ENCODE measurements around the gene NMNAT3.
"Not testable (repeated sequence)": the region's sequence is repeated elsewhere in the genome, so short reads cannot be mapped to it uniquely, and the experiment has no call there.

Gene NMNAT3

GRCh38 chr3:139636511-139636910 lies 41.3 kb downstream of the NMNAT3 start:
- DNase-seq (ENCODE audit: low read depth), result no peak

GRCh38 chr3:139634111-139634635 lies 43.6 kb downstream of the NMNAT3 start:
- DNase-seq (ENCODE audit: low read depth), result no peak

GRCh38 chr3:139633511-139633910 lies 44.3 kb downstream of the NMNAT3 start:
- DNase-seq (ENCODE audit: low read depth), result no peak

DNA sequence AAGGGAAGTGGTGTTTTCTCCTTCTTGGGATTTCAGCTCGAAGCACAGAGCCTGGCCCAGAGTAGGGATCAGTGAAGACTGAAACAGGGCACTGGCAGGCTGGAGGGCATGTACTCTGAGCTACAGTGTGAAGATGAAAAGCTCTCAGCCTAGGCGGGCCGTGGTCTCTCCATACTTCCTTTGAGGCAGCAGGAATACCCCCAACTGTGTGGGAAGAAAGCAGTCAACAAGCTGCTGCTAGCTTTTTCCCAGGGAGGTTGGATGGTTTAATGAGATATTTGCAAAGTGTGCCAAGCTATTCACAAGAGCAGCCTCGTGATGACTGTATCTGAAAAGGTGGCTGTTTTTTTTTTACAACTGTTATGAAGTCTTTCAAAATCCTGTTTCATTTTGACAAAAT lies 47.2 kb downstream of the NMNAT3 start:
- DNase-seq (ENCODE audit: low read depth), result no peak

- no peak for DNase-seq (ENCODE audit: low read depth)
Observed at GRCh38 chr3:139629033-139629432, 48.7 kb downstream of the NMNAT3 start.

GRCh38 chr3:139627759-139628158 lies 50.0 kb downstream of the NMNAT3 start:
- DNase-seq (ENCODE audit: low read depth), result no peak

DNA sequence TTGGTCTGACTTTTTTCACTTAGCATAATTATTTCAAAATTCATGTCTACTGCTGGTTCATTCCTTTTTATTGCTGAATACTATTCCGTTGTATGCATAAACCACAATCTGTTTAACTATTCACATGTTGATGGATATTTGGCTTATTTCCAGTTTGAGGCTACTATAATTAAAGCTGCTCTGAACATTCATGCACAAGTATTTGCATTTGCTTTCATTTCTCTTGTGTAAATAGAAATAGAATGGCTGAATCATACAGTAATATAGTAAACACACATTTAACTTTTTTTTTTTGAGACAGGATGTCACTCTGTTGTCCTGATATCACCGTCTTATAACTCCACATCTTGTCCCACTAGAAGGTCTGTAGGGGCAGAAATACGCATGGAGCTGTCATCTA lies 57.3 kb downstream of the NMNAT3 start:
- DNase-seq (ENCODE audit: low read depth), result no peak

GRCh38 chr3:139619484-139619883 lies 58.3 kb downstream of the NMNAT3 start:
- no peak for DNase-seq (ENCODE audit: low read depth)

DNA sequence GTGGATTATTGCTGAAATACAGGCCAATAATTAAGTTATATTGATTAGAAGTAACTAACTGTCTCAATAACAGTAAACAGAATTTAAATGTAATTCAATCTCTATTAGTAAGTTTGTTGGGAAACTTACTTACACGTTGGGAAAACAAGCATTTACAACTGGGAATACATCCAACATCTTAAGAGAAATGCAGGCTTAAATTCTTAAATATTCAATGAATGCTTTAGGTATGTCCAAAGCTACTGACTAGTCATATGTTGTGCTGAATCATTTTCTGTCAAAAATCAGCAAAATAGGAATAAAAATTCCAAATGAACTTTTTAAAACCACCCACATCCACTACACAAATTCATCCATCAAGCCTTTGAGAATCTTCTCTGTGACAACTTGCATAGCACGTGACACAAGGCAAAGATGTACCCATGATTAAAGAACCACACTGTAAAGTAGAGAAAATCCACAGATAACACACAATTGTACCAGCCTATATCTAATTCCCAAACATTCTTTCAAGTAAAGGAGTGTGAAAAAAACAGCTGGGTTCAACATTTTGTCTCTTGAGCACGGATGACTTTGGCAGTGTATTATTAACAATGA lies 60.0 kb downstream of the NMNAT3 start:
- DNase-seq (ENCODE audit: low read depth), result no peak

- DNase-seq (ENCODE audit: low read depth), result no peak
Observed at GRCh38 chr3:139611528-139611927, 66.2 kb downstream of the NMNAT3 start.

GRCh38 chr3:139610886-139611285 lies 66.9 kb downstream of the NMNAT3 start:
- DNase-seq (ENCODE audit: low read depth), result no peak

- DNase-seq (ENCODE audit: low read depth), result no peak
Observed at GRCh38 chr3:139608924-139609323, 68.8 kb downstream of the NMNAT3 start.

- no peak for DNase-seq (ENCODE audit: low read depth)
Observed at GRCh38 chr3:139608108-139608380, 69.7 kb downstream of the NMNAT3 start.

- no peak for DNase-seq (ENCODE audit: low read depth)
Observed at GRCh38 chr3:139607257-139608107, 70.3 kb downstream of the NMNAT3 start.

DNA sequence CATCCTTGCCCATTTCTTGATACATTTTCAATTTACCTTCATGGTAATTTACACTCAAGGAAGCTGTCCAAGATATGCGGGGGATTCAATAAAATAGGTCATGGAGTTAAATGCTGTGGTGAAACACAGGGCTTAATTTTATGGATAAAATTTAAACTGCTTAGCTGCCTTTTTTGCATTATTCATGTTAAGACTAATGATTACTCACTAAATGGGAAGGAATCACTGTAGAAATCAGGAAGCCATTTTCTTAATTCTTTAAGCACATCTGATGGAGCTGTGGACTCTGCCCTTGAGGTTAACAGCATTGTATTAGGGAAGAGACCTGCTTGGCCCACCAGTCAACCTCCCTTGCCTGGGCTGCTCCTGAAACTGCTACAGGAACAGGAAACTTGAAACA lies 75.8 kb downstream of the NMNAT3 start:
- DNase-seq (ENCODE audit: low read depth), result no peak

DNA sequence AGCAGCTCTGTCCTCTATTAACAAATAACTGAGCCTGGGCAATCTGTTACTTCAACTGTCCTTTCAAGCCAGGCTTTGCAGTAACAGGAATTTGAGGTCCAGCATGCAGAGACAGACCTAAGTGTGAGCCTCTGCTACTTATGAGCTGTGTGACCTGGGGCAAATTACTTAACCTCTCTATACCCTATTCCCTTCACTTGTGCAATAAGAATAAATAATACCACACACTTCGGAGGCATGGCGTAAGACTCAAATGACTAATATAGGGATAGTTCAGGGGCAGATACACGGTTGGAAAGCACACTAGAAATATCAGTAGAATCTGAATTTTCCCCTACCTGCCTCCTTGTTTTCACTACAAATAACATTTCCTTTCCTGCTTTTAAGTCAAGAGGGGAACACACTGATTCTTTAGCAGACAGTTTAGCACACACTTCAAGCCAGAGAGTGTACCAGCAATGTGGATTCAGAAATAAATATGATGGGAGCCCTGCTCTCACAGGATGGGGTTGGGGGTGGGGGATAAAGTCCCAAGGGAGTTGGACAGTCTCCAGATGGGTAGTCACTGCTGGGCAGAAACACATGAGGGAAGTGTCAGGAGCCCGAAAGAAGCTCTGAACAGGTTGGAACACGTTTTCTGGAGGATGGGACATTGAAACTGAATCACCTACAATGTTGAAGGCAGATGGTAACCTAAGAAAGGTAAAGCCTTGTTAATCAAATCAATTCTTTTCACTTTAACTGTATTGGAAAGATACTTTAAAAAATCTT lies 76.4 kb downstream of the NMNAT3 start:
- DNase-seq (ENCODE audit: low read depth), result no peak

DNA sequence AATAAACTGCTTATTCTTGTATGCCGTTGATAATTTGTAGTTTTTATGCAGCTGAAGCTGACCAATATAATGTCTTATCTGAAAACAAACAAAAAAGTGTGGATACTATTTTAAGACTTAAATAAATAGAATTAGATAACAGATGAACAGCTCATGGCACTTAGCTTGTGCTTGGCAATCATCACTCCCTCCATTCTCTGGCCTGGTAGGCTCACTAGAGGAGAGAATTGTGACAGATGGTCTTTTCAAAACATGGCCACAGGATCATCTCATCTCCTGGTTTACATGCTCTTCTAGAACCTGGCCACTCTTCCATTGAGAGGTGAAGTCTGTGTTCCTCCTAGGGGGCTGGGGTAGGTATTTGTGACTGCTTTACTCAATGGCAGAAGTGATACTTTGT lies 79.8 kb downstream of the NMNAT3 start:
- DNase-seq (ENCODE audit: low read depth), result no peak

DNA sequence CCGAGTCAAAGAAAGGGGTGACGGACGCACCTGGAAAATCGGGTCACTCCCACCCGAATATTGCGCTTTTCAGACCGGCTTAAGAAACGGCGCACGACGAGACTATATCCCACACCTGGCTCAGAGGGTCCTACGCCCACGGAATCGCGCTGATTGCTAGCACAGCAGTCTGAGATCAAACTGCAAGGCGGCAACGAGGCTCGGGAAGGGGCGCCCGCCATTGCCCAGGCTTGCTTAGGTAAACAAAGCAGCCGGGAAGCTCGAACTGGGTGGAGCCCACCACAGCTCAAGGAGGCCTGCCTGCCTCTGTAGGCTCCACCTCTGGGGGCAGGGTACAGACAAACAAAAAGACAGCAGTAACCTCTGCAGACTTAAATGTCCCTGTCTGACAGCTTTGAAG lies 86.6 kb downstream of the NMNAT3 start:
- not testable (repeated sequence) for DNase-seq (ENCODE audit: low read depth)

DNA sequence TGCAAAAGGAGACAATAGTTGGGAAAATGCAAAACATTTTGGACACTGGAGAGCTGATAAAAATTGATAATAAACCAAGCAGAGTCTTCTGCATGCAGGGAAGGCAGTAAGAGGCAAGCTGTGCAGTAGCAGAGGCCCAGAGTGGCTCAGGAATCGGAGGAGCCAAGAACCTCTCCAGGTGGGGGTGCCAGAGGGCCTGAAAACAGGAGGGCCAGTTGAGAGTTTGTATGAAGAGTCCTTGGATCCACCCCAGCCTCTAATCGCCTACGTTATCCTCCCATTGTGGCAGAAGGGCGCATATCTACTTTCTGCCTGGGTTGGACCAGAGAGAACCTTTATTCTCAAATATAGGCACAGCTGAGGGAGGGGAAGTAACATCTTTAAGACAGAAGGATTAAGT lies 89.3 kb downstream of the NMNAT3 start:
- DNase-seq (ENCODE audit: low read depth), result no peak

GRCh38 chr3:139587797-139588196 lies 90.0 kb downstream of the NMNAT3 start:
- DNase-seq (ENCODE audit: low read depth), result no peak

GRCh38 chr3:139586420-139587017 lies 91.3 kb downstream of the NMNAT3 start:
- no peak for DNase-seq (ENCODE audit: low read depth)

DNA sequence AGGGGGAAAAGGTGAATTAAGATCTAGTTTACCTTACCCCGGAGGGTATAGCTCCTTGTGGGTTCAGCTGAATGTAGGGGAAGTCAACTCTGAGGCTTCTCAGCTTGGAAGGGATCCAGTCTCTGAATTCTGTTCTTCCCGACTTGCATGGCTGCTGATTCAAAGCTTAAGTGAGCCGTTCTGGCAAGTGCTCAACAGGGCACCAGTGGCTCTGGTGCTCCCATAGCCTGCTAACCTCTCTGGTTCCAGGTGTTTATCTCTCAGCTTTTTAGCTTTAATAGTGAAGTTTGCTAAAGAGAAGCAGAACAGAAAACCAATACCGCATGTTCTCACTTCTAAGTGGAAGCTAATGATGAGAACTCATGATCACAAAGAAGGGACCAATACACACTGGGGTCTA lies 92.0 kb downstream of the NMNAT3 start:
- DNase-seq (ENCODE audit: low read depth), result no peak

DNA sequence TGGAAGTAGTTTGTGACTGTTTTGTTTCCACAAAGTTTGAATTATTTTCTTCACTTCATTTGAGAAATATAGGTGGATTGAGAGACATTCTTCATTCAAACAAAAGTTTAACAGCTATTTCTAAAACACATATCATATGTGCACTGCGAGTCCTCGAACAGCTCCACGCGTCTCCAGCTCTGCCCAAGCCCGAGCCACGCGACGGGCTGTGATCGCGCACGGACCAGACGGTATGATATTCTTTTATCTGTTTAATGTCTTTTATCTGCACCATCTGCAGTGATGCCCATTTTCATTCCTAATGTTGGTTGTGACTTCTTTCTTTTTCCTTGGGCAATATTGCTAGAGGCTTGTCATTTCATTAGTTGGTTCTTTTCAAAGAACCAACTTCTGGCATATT lies 94.1 kb downstream of the NMNAT3 start:
- not testable (repeated sequence) for DNase-seq (ENCODE audit: low read depth)
